ENCODE data around the gene HDAC4. TPM values are rescaled to one million over a fixed set of nuclear protein-coding genes. Genes with fewer than 3 reads are reported as not detected.

HDAC4 gene
- total RNA-seq, 6 donors from 2014 or later: 16.1 to 108 (median 45.0) TPM

DNA sequence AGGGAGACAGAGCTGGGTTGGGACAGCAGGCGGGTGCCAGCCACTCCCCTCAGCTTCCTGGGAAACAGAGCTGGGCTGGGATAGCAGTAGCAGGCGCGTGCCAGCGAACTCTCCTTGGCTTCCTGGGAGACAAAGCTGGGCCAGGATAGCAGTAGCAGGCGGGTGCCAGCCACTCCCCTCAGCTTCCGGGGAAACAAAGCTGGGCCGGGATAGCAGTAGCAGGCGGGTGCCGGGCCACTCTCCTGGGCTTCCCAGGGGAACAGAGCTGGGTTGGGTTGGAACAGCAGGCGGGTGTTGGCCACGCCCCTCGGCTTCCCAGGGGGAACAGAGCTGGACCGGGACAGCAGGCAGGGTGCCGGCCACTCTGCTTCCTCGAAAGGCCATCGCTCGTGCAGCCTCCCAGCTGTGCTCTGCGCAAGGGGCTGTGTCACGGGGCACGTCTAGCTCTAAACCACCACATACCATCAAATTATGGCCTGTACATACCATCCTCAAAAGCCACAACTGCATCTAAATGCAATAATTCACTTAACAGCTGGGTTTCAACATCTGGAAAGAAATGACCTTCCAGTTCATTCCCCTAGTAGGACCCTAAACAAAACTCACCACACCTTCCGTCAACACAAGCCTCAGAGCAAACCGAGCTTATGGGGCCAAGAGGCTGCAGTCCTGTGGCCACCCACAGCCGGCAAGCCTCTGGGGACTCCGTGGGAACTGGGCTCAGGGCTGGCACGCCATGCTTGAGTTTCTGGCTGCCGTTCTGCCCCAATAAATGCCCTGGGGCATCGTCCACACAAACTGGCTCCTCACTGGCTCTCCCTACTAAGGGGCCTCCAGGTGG, 324.7 kb downstream of the HDAC4 start:
- peak in 1 of 2 donors; percentile 4 for ATAC-seq (ENCODE audit: low FRiP score in 2 of 2)
- 94% methylated on average over 25 of the region's 27 CpGs; no CpG with 5 or more reads in 1 of the 2 donors for WGBS, 2 donors
- Histone ChIP-seq H3K27ac (no peak overlapping the region), H3K4me1 (no peaks in the 10 kb centered on the region), H3K4me3 (no peak overlapping the region), H3K9me3 (no peaks in the 10 kb centered on the region), H3K27me3 (no peaks in the 10 kb centered on the region), H3K36me3 (peaks cover 2 to 94% (median 61%) of the 10 kb centered on the region in 4 donors)
- TF ChIP-seq POLR2AphosphoS5 (IDR thresholded peaks at IDR 0.05) (no peak), CTCF (IDR thresholded peaks at IDR 0.05) (no peak), EP300 (IDR thresholded peaks at IDR 0.05) (no peak), POLR2A (IDR thresholded peaks at IDR 0.05) (no peak)
- peak in 1 of 2 donors; percentile 75 for DNase-seq

DNA sequence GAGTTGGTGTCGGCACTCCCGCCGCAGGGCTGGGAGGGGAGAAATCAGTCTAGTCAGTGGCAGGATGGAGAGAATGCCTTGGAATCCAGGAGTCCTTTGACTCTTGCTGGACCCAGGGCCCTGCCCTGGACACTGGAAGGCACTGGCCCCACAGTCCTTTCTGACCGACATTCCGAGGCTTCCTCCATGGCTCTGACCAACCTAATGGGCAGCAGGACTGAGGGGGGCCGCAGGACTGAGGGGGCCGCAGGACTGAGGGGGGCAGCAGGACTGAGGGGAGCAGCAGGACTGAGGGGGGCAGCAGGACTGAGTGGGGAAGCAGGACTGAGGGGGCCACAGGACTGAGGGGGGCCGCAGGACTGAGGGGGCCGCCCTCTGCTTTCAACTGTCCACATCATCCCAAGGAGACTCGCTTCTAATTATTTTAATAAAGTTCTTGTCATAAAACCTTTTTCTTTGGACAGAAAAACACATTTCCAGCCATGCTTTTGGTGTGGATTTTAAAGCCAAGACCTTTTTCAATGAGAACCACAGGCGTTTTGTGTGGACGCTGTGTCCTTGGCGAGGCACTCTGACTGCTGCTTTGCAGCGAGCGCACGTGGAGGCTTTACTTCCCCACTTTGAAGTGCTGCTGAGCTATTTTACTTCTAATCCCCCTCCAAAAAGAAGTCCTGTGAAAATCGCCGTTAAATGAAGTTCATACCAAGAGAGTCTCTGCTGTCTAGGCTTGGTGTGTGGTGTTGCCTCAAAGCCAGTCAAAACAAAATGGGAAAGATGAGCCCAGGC, 326.9 kb downstream of the HDAC4 start:
- no peak overlapping the region for H3K27ac ChIP-seq
- TF ChIP-seq POLR2AphosphoS5 (IDR thresholded peaks at IDR 0.05) (no peak), CTCF (IDR thresholded peaks at IDR 0.05) (no peak), POLR2A (IDR thresholded peaks at IDR 0.05) (no peak), EP300 (IDR thresholded peaks at IDR 0.05) (no peak)
- ATAC-seq (ENCODE audit: low FRiP score in 2 of 2): no peak
- DNase-seq: no peak
- no peak overlapping the region for H3K4me3 ChIP-seq
- 95 to 96% methylated on average over 12 to 16 of the region's 18 CpGs for WGBS, 2 donors
- no peaks in the 10 kb centered on the region for H3K4me1 ChIP-seq
- H3K36me3 ChIP-seq: peaks cover 0 to 83% (median 48%) of the 10 kb centered on the region in 4 donors
- no peaks in the 10 kb centered on the region for H3K27me3 ChIP-seq
- no peaks in the 10 kb centered on the region for H3K9me3 ChIP-seq

DNA sequence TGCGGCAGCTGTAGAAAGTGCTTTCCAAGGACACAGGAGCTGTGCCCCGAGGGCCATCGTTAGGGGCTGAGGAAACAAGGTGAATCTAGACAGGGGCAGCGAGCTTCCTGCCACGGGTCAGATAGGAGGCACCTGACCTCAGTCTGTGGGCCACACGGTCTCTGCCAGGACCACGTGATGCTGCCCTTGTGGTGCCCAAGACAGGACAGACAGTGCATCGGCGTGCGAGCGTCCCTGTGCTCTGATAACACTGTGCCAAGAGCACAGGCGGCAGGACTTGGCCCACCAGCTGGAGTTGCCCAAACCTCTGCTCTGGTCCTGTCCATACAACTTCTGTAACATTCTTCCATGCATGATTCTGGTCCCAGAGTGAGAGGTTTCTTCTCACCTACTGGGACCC, 327.6 kb downstream of the HDAC4 start:
- Histone ChIP-seq H3K27me3 (no peaks in the 10 kb centered on the region), H3K4me1 (no peaks in the 10 kb centered on the region), H3K9me3 (no peaks in the 10 kb centered on the region), H3K36me3 (peaks cover 0 to 80% (median 46%) of the 10 kb centered on the region in 4 donors), H3K4me3 (no peak overlapping the region), H3K27ac (no peak overlapping the region)
- ATAC-seq (ENCODE audit: low FRiP score in 2 of 2) (no peak), DNase-seq (no peak)
- TF ChIP-seq EP300 (IDR thresholded peaks at IDR 0.05) (no peak), POLR2AphosphoS5 (IDR thresholded peaks at IDR 0.05) (no peak), POLR2A (IDR thresholded peaks at IDR 0.05) (no peak), CTCF (IDR thresholded peaks at IDR 0.05) (no peak)
- WGBS, 2 donors: 94 to 95% methylated on average over 6 to 12 of the region's 12 CpGs

DNA sequence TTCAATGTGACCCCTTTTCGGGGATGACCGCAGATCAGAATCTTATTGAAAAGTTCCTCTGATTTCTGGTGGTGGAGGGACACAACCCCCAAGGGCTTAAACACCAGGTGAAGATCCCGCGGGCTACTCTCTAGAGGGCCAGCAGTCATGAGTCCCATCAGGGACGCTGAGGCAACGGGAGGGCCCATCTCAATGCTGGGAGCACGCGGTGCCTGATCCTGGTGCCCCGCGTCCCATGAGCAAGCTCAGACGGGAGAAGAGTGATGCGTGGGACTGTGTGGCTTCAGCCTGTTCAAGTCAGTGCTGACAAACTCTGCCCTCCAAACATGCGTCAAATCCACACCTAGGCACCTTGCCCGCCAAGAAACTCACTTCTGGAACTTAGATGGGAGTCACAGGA, 328.0 kb downstream of the HDAC4 start:
- Histone ChIP-seq H3K9me3 (no peaks in the 10 kb centered on the region), H3K27me3 (no peaks in the 10 kb centered on the region), H3K4me1 (no peaks in the 10 kb centered on the region), H3K4me3 (no peak overlapping the region), H3K36me3 (peaks cover 0 to 80% (median 48%) of the 10 kb centered on the region in 4 donors), H3K27ac (no peak overlapping the region)
- no peak for TF ChIP-seq POLR2AphosphoS5 (IDR thresholded peaks at IDR 0.05)
- no peak for TF ChIP-seq POLR2A (IDR thresholded peaks at IDR 0.05)
- TF ChIP-seq CTCF (IDR thresholded peaks at IDR 0.05): no peak
- no peak for TF ChIP-seq EP300 (IDR thresholded peaks at IDR 0.05)
- no peak for DNase-seq
- ATAC-seq (ENCODE audit: low FRiP score in 2 of 2): no peak
- WGBS, 2 donors: 93 to 97% methylated on average over 13 to 14 of the region's 14 CpGs
